ENCODE measurements around the gene RPN1.

The RPN1 gene

GRCh38 chr3:128618398-128618726 lies 32.3 kb downstream of the RPN1 start:
- Histone ChIP-seq H3K9me3 (ENCODE audit: control insufficient read depth in 1 of 2, low read length in 2 of 2) (no peaks in the 10 kb centered on the region), H3K4me3 (ENCODE audit: low read depth in 1 of 2, low read length in 2 of 2) (peak overlapping the region; percentile 86 to 94), H3K4me1 (ENCODE audit: control insufficient read depth in 1 of 2, insufficient read depth in 2 of 2, low read length in 2 of 2) (peaks cover 10 to 17% of the 10 kb centered on the region in 2 donors), H3K27ac (ENCODE audit: low read length) (peak overlapping the region; percentile 80), H3K36me3 (ENCODE audit: control insufficient read depth in 1 of 2, insufficient read depth in 2 of 2, low read length in 2 of 2) (peaks cover 31 to 36% of the 10 kb centered on the region in 2 donors), H3K27me3 (ENCODE audit: low read depth, low read length) (no peaks in the 10 kb centered on the region)

GRCh38 chr3:128617557-128618397 lies 32.8 kb downstream of the RPN1 start:
- Histone ChIP-seq H3K4me1 (ENCODE audit: control insufficient read depth in 1 of 2, insufficient read depth in 2 of 2, low read length in 2 of 2) (peaks cover 10 to 17% of the 10 kb centered on the region in 2 donors), H3K9me3 (ENCODE audit: control insufficient read depth in 1 of 2, low read length in 2 of 2) (no peaks in the 10 kb centered on the region), H3K4me3 (ENCODE audit: low read depth in 1 of 2, low read length in 2 of 2) (peak overlapping the region; percentile 86 to 94), H3K27ac (ENCODE audit: low read length) (peak overlapping the region; percentile 80), H3K36me3 (ENCODE audit: control insufficient read depth in 1 of 2, insufficient read depth in 2 of 2, low read length in 2 of 2) (peaks cover 28 to 36% of the 10 kb centered on the region in 2 donors), H3K27me3 (ENCODE audit: low read depth, low read length) (no peaks in the 10 kb centered on the region)

- H3K4me3 ChIP-seq (ENCODE audit: low read depth in 1 of 2, low read length in 2 of 2), result peak overlapping the region; percentile 50 to 94
- H3K27ac ChIP-seq (ENCODE audit: low read length), result peak overlapping the region; percentile 45
Observed at GRCh38 chr3:128617270-128617556, 33.4 kb downstream of the RPN1 start.

GRCh38 chr3:128616516-128617269 lies 33.9 kb downstream of the RPN1 start:
- Histone ChIP-seq H3K27me3 (ENCODE audit: low read depth, low read length) (no peaks in the 10 kb centered on the region), H3K36me3 (ENCODE audit: control insufficient read depth in 1 of 2, insufficient read depth in 2 of 2, low read length in 2 of 2) (peaks cover 20 to 28% of the 10 kb centered on the region in 2 donors), H3K4me3 (ENCODE audit: low read depth in 1 of 2, low read length in 2 of 2) (peak overlapping the region; percentile 50 to 94), H3K9me3 (ENCODE audit: control insufficient read depth in 1 of 2, low read length in 2 of 2) (no peaks in the 10 kb centered on the region), H3K27ac (ENCODE audit: low read length) (peak overlapping the region; percentile 45), H3K4me1 (ENCODE audit: control insufficient read depth in 1 of 2, insufficient read depth in 2 of 2, low read length in 2 of 2) (peaks cover 10 to 17% of the 10 kb centered on the region in 2 donors)

More at GRCh38 chr3:128617270-128617556, 33.4 kb downstream of the RPN1 start:
- Histone ChIP-seq H3K27me3 (ENCODE audit: low read depth, low read length) (no peaks in the 10 kb centered on the region), H3K36me3 (ENCODE audit: control insufficient read depth in 1 of 2, insufficient read depth in 2 of 2, low read length in 2 of 2) (peaks cover 25 to 33% of the 10 kb centered on the region in 2 donors), H3K9me3 (ENCODE audit: control insufficient read depth in 1 of 2, low read length in 2 of 2) (no peaks in the 10 kb centered on the region), H3K4me1 (ENCODE audit: control insufficient read depth in 1 of 2, insufficient read depth in 2 of 2, low read length in 2 of 2) (peaks cover 10 to 17% of the 10 kb centered on the region in 2 donors)

GRCh38 chr3:128614076-128614475 lies 36.5 kb downstream of the RPN1 start:
- Histone ChIP-seq H3K4me3 (ENCODE audit: low read depth in 1 of 2, low read length in 2 of 2) (no peak overlapping the region), H3K4me1 (ENCODE audit: control insufficient read depth in 1 of 2, insufficient read depth in 2 of 2, low read length in 2 of 2) (peaks cover 10 to 14% of the 10 kb centered on the region in 2 donors), H3K9me3 (ENCODE audit: control insufficient read depth in 1 of 2, low read length in 2 of 2) (no peaks in the 10 kb centered on the region), H3K27me3 (ENCODE audit: low read depth, low read length) (no peaks in the 10 kb centered on the region), H3K36me3 (ENCODE audit: control insufficient read depth in 1 of 2, insufficient read depth in 2 of 2, low read length in 2 of 2) (peaks cover 2 to 3% of the 10 kb centered on the region in 2 donors), H3K27ac (ENCODE audit: low read length) (no peak overlapping the region)

- no peak overlapping the region for H3K27ac ChIP-seq (ENCODE audit: low read length)
- H3K36me3 ChIP-seq (ENCODE audit: control insufficient read depth in 1 of 2, insufficient read depth in 2 of 2, low read length in 2 of 2), result no peaks in the 10 kb centered on the region
- H3K9me3 ChIP-seq (ENCODE audit: control insufficient read depth in 1 of 2, low read length in 2 of 2), result no peaks in the 10 kb centered on the region
- H3K4me3 ChIP-seq (ENCODE audit: low read depth in 1 of 2, low read length in 2 of 2), result no peak overlapping the region
- H3K4me1 ChIP-seq (ENCODE audit: control insufficient read depth in 1 of 2, insufficient read depth in 2 of 2, low read length in 2 of 2), result peaks cover 2 to 6% of the 10 kb centered on the region in 2 donors
- H3K27me3 ChIP-seq (ENCODE audit: low read depth, low read length), result no peaks in the 10 kb centered on the region
Observed at GRCh38 chr3:128613083-128613829, 37.4 kb downstream of the RPN1 start.

- no peaks in the 10 kb centered on the region for H3K36me3 ChIP-seq (ENCODE audit: control insufficient read depth in 1 of 2, insufficient read depth in 2 of 2, low read length in 2 of 2)
- H3K9me3 ChIP-seq (ENCODE audit: control insufficient read depth in 1 of 2, low read length in 2 of 2), result no peaks in the 10 kb centered on the region
- peaks cover 0 to 8% of the 10 kb centered on the region in 2 donors for H3K4me1 ChIP-seq (ENCODE audit: control insufficient read depth in 1 of 2, insufficient read depth in 2 of 2, low read length in 2 of 2)
- H3K27me3 ChIP-seq (ENCODE audit: low read depth, low read length), result no peaks in the 10 kb centered on the region
- H3K4me3 ChIP-seq (ENCODE audit: low read depth in 1 of 2, low read length in 2 of 2), result no peak overlapping the region
- no peak overlapping the region for H3K27ac ChIP-seq (ENCODE audit: low read length)
Observed at GRCh38 chr3:128610451-128611070, 40.1 kb downstream of the RPN1 start.

- Histone ChIP-seq H3K4me1 (ENCODE audit: control insufficient read depth in 1 of 2, insufficient read depth in 2 of 2, low read length in 2 of 2) (peaks cover 0 to 8% of the 10 kb centered on the region in 2 donors), H3K4me3 (ENCODE audit: low read depth in 1 of 2, low read length in 2 of 2) (no peak overlapping the region), H3K9me3 (ENCODE audit: control insufficient read depth in 1 of 2, low read length in 2 of 2) (no peaks in the 10 kb centered on the region), H3K36me3 (ENCODE audit: control insufficient read depth in 1 of 2, insufficient read depth in 2 of 2, low read length in 2 of 2) (no peaks in the 10 kb centered on the region), H3K27me3 (ENCODE audit: low read depth, low read length) (no peaks in the 10 kb centered on the region), H3K27ac (ENCODE audit: low read length) (no peak overlapping the region)
Observed at GRCh38 chr3:128609294-128609693, 41.3 kb downstream of the RPN1 start.

- H3K36me3 ChIP-seq (ENCODE audit: control insufficient read depth in 1 of 2, insufficient read depth in 2 of 2, low read length in 2 of 2), result no peaks in the 10 kb centered on the region
- H3K27ac ChIP-seq (ENCODE audit: low read length), result no peak overlapping the region
- H3K9me3 ChIP-seq (ENCODE audit: control insufficient read depth in 1 of 2, low read length in 2 of 2), result no peaks in the 10 kb centered on the region
- peaks cover 0 to 8% of the 10 kb centered on the region in 2 donors for H3K4me1 ChIP-seq (ENCODE audit: control insufficient read depth in 1 of 2, insufficient read depth in 2 of 2, low read length in 2 of 2)
- H3K4me3 ChIP-seq (ENCODE audit: low read depth in 1 of 2, low read length in 2 of 2), result peak overlapping the region; percentile 53 to 73
- H3K27me3 ChIP-seq (ENCODE audit: low read depth, low read length), result no peaks in the 10 kb centered on the region
Observed at GRCh38 chr3:128607710-128608048, 42.9 kb downstream of the RPN1 start.

GRCh38 chr3:128606094-128606493 lies 44.5 kb downstream of the RPN1 start:
- Histone ChIP-seq H3K27me3 (ENCODE audit: low read depth, low read length) (no peaks in the 10 kb centered on the region), H3K27ac (ENCODE audit: low read length) (no peak overlapping the region), H3K4me1 (ENCODE audit: control insufficient read depth in 1 of 2, insufficient read depth in 2 of 2, low read length in 2 of 2) (peaks cover 0 to 8% of the 10 kb centered on the region in 2 donors), H3K4me3 (ENCODE audit: low read depth in 1 of 2, low read length in 2 of 2) (no peak overlapping the region), H3K9me3 (ENCODE audit: control insufficient read depth in 1 of 2, low read length in 2 of 2) (no peaks in the 10 kb centered on the region), H3K36me3 (ENCODE audit: control insufficient read depth in 1 of 2, insufficient read depth in 2 of 2, low read length in 2 of 2) (no peaks in the 10 kb centered on the region)

All from muscle layer of duodenum (tissue), 2 donors.